GM12878 (cell line): ENCODE data around the gene PRKG1. TPM values are rescaled to one million over a fixed set of nuclear protein-coding genes. Genes with fewer than 3 reads are reported as not detected.
"Not testable (repeated sequence)": the region's sequence is repeated elsewhere in the genome, so short reads cannot be mapped to it uniquely, and the experiment has no call there.

Experiments used
- ATAC-seq: fragments of 200-7000 bp; cut with Tn5 transposase; 3 replicates; pipeline ENCODE4 v1.9.1; 2020; ENCODE audit warnings: mild to moderate bottlenecking, moderate library complexity
- BruUV-seq: library from RNA; stranded (reverse); fragments of 400-500 nt; replicated peaks from 2 replicates; lab custom pipeline; 2021; lab: Mats Ljungman, UMichigan
- CTCF ChIA-PET: fragments of 300-600 bp; sonication (Branson Sonifier 250); formaldehyde crosslinking; extraction: SDS; loops from one replicate; lab custom pipeline; 2021; ENCODE audit warnings: inconsistent platforms; lab: Yijun Ruan, JAX
- POLR2A ChIA-PET: fragments of 350-600 bp; formaldehyde crosslinking; extraction: SDS; loops from one replicate; lab custom pipeline; 2021; ENCODE audit warnings: inconsistent platforms; lab: Charles Lee
- RAD21 ChIA-PET: fragments of 300-600 bp; sonication (Branson Sonifier 250); formaldehyde crosslinking; loops from one replicate; lab custom pipeline; 2023; ENCODE audit warnings: antibody characterized with exemption; ENCODE audit not compliant: unreplicated experiment; lab: Charles Lee
- SMC1A ChIA-PET: fragments of 300-600 bp; sonication (Branson Sonifier 250); formaldehyde crosslinking; loops from one replicate; lab custom pipeline; 2023; ENCODE audit not compliant: unreplicated experiment, uncharacterized antibody; lab: Charles Lee
- DNase-seq: peaks from one replicate; pipeline ENCODE4 v3.0.0-alpha.2; 2011; ENCODE audit warnings: low read depth, low spot score
- FAIRE-seq: peaks from 3 replicates; lab custom pipeline; 2011; peaks lifted over from hg19 to GRCh38; lab: Jason Lieb, UNC
- H2AFZ ChIP-seq: 2 replicates; pipeline ENCODE4 v1.6.0; 2011; ENCODE audit warnings: low read depth, low read length, control low read depth; ENCODE audit not compliant: control insufficient read depth
- H3K27ac ChIP-seq: 2 replicates; pipeline ENCODE4 v1.5.1; 2011; ENCODE audit warnings: control low read depth; ENCODE audit not compliant: control insufficient read depth, insufficient read depth
- H3K27me3 ChIP-seq, 2 experiments: replicated peaks in 1 of 2; 2 replicates each; pipeline versions ENCODE4 v1.6.0 to v1.6.1; 2011; ENCODE audit warnings: low read length in 1 of 2; ENCODE audit not compliant: control insufficient read depth in 2 of 2, insufficient read depth in 2 of 2
- H3K36me3 ChIP-seq, 2 experiments: 2 replicates each; pipeline ENCODE4 v1.5.1; 2011; ENCODE audit warnings: low read length in 1 of 2; ENCODE audit not compliant: control insufficient read depth in 2 of 2, insufficient read depth in 2 of 2
- H3K4me1 ChIP-seq: 2 replicates; pipeline ENCODE4 v1.6.1; 2011; ENCODE audit warnings: mild to moderate bottlenecking, low read length, moderate library complexity, mixed read lengths; ENCODE audit not compliant: control insufficient read depth, insufficient read depth
- H3K4me2 ChIP-seq: 2 replicates; pipeline ENCODE4 v1.6.0; 2011; ENCODE audit warnings: control low read depth; ENCODE audit not compliant: control insufficient read depth, insufficient read depth
- H3K4me3 ChIP-seq: fragments of 200-600 bp; sonication (generic); 2 replicates; pipeline ENCODE4 v1.5.1; 2016
- H3K79me2 ChIP-seq: 2 replicates; pipeline ENCODE4 v1.6.0; 2011; ENCODE audit warnings: low read length; ENCODE audit not compliant: control insufficient read depth, insufficient read depth
- H3K9ac ChIP-seq: 2 replicates; pipeline ENCODE4 v1.8.0; 2011; ENCODE audit warnings: low read length, control low read depth, mixed read lengths; ENCODE audit not compliant: control insufficient read depth, insufficient read depth
- H3K9me3 ChIP-seq: replicated peaks from 3 replicates; pipeline ENCODE4 v1.5.1; 2011; ENCODE audit warnings: mild to moderate bottlenecking, low read length; ENCODE audit not compliant: control insufficient read depth, insufficient read depth
- H4K20me1 ChIP-seq: 2 replicates; pipeline ENCODE4 v1.6.0; 2011; ENCODE audit not compliant: control insufficient read depth, insufficient read depth
- CBFB ChIP-seq: IDR thresholded peaks from 2 replicates; pipeline ENCODE4 v1.6.1; 2016; ENCODE audit warnings: antibody characterized with exemption, low read depth
- CEBPB ChIP-seq, 2 experiments: fragments of 150-350 bp in 1 of 2; IDR thresholded peaks; 2 replicates each; pipeline ENCODE4 v1.6.1; 2012 to 2014; ENCODE audit warnings: low read depth in 2 of 2, low read length in 2 of 2, borderline replicate concordance in 1 of 2, inconsistent platforms in 1 of 2
- FOS ChIP-seq: IDR thresholded peaks from 3 replicates; pipeline ENCODE4 v1.6.1; 2011; ENCODE audit warnings: borderline replicate concordance; ENCODE audit not compliant: insufficient read length; ENCODE audit errors: extremely low read depth
- HDAC6 ChIP-seq: fragments of 200-600 bp; sonication (generic); IDR thresholded peaks from one replicate; pipeline ENCODE4 v1.8.0; 2017; ENCODE audit warnings: antibody characterized with exemption; ENCODE audit not compliant: unreplicated experiment
- IRF4 ChIP-seq: IDR thresholded peaks from 2 replicates; pipeline ENCODE4 v1.6.1; 2011; ENCODE audit warnings: low read depth, low read length
- LARP7 ChIP-seq: fragments of 450-650 bp; IDR thresholded peaks from 2 replicates; pipeline ENCODE4 v1.6.1; 2017; ENCODE audit warnings: mild to moderate bottlenecking
- POLR2A ChIP-seq: IDR thresholded peaks from 2 replicates; pipeline ENCODE4 v1.6.1; 2011; ENCODE audit warnings: low read depth, mild to moderate bottlenecking, low read length
- SMARCA5 ChIP-seq: fragments of 450-650 bp; IDR thresholded peaks from 2 replicates; pipeline ENCODE4 v1.6.1; 2017; ENCODE audit warnings: mild to moderate bottlenecking
- SREBF2 ChIP-seq: IDR thresholded peaks from 2 replicates; pipeline ENCODE4 v1.6.1; 2012; ENCODE audit warnings: mild to moderate bottlenecking, low read length
- TCF3 ChIP-seq: IDR thresholded peaks from 2 replicates; pipeline ENCODE4 v1.6.1; 2012; ENCODE audit warnings: low read depth, mild to moderate bottlenecking, low read length, borderline replicate concordance; ENCODE audit not compliant: insufficient read depth
- WGBS: methylation state at CpG from one replicate; pipeline ENCODE4 v1.1.6; 2016; ENCODE audit warnings: low lambda C conversion rate; ENCODE audit not compliant: insufficient replicate concordance, insufficient coverage; ENCODE audit errors: missing lambda C conversion rate; 5-methylcytosine and 5-hydroxymethylcytosine counted together
- in situ Hi-C: fragments of 300-500 bp; cut with MboI; formaldehyde crosslinking; loops from 9 replicates; pipeline ENCODE4 v1.14.3; 2018; ENCODE audit warnings: mixed read lengths
- intact Hi-C: fragments of 100-400 bp; cut with micrococcal nuclease; formaldehyde crosslinking; loops from one replicate; pipeline ENCODE4 v1.14.2; 2022; ENCODE audit not compliant: unreplicated experiment
- polyA plus RNA-seq, 11 experiments: library from polyadenylated mRNA; depleted of rRNA in 4 of 11; unstranded in 6 of 11; stranded (reverse) in 5 of 11; fragments of >200 nt; fragmentation: Nextera tagmentation in 4 of 11; fragmentation: Illumina TruSeq in 1 of 11; extraction: Ambion mirVana in 4 of 11; extraction: Trizol in 1 of 11; gene quantifications; 1 replicate in 1 of 11; 2 replicates in 10 of 11; pipeline versions ENCODE4 v1.2.1 to v1.2.3, GENCODE V29; 2011 to 2016; ENCODE audit warnings: inconsistent platforms in 2 of 11, missing spikeins in 2 of 11, low read depth in 1 of 11
- total RNA-seq, 4 experiments: library from RNA; depleted of rRNA in 3 of 4; stranded (reverse); fragments of >200 nt in 3 of 4; fragmentation: Illumina TruSeq in 1 of 4; extraction: Trizol in 1 of 4; gene quantifications; 2 replicates each; pipeline versions ENCODE4 v1.2.1 to v1.2.3, GENCODE V29; 2013 to 2021
- TF ChIP-seq, protein P1 (sequence below): fragments of 150-350 bp; IDR thresholded peaks from 2 replicates; pipeline ENCODE4 v1.6.1; 2014; ENCODE audit warnings: mild to moderate bottlenecking, low read depth, low read length
- TF ChIP-seq, protein P2 (sequence below): fragments of 450-650 bp; formaldehyde crosslinking; IDR thresholded peaks from 2 replicates; pipeline ENCODE4 v1.5.0; 2022; ENCODE audit warnings: mild to moderate bottlenecking, missing genetic modification characterization

The PRKG1 gene
- total and polyA plus RNA-seq, 10 of the 15 experiments (the other 5 are each of a cell fraction or from before 2014, with no cell fraction given), result 0.04 to 0.05 TPM; not detected in 8

DNA sequence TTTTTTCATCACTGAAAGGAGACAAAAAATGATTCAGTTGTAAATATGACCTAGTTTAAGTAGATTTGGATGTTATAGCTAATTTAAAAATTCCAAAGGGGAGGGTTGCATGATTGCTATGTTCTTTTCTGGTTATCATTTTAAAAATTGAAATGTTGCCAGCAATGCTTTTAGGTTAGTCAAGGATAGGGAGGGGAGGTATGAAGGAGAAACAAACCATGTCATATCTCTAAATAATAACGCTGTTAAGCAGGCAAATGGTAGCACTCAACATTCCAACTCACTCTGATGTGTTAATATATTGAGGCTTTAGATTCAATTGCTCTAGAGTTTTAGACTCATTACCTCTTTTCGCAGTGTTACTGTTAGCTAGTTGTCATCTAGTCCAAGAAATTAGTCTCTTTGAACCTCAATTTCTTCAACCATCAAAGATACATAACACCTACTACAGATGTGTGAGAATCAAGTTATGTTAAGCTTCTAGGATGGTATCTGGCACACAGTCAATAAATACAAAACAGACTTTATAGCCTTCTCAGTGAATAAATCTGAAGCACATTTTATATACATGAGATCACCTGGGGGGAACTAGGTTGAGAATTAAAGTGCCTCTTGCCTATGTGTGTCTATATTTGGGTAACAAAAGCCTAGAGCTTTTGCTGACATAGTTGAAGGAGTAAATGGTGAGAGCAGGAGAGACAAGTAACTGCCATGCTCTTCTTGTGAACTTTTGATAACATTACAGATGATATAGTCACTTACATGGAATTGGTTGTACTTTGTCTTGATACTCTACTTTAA lies 500.2 kb downstream of the PRKG1 start:
- H3K27ac ChIP-seq, result no peak overlapping the region
- 15% methylated on average over 2 of the region's 2 CpGs for WGBS
- in situ Hi-C loops, result no loop called here
- H3K79me2 ChIP-seq, result no peaks in the 10 kb centered on the region
- no peak for DNase-seq
- SMC1A ChIA-PET, result interaction anchor here (1.3 kb wide), 1 partner anchor 32 kb away, joined by 3 read pairs; no protein-coding TSS in a partner anchor
- H3K4me2 ChIP-seq, result no peak overlapping the region
- no peak for FAIRE-seq
- no peak overlapping the region for H2AFZ ChIP-seq
- H3K4me1 ChIP-seq, result no peaks in the 10 kb centered on the region
- H4K20me1 ChIP-seq, result no peaks in the 10 kb centered on the region
- H3K9ac ChIP-seq, result no peak overlapping the region
- TF ChIP-seq, protein P1, sequence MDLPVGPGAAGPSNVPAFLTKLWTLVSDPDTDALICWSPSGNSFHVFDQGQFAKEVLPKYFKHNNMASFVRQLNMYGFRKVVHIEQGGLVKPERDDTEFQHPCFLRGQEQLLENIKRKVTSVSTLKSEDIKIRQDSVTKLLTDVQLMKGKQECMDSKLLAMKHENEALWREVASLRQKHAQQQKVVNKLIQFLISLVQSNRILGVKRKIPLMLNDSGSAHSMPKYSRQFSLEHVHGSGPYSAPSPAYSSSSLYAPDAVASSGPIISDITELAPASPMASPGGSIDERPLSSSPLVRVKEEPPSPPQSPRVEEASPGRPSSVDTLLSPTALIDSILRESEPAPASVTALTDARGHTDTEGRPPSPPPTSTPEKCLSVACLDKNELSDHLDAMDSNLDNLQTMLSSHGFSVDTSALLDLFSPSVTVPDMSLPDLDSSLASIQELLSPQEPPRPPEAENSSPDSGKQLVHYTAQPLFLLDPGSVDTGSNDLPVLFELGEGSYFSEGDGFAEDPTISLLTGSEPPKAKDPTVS, result no peak
- TF ChIP-seq POLR2A (no peak), CEBPB (IDR thresholded peaks at IDR 0.05; ENCODE audit: borderline replicate concordance in 1 of 2, low read depth in 2 of 2, low read length in 2 of 2) (no peak), FOS (no peak), IRF4 (no peak), CBFB (no peak), SMARCA5 (no peak), TCF3 (no peak), SREBF2 (no peak), LARP7 (no peak), HDAC6 (no peak)
- TF ChIP-seq, protein P2, sequence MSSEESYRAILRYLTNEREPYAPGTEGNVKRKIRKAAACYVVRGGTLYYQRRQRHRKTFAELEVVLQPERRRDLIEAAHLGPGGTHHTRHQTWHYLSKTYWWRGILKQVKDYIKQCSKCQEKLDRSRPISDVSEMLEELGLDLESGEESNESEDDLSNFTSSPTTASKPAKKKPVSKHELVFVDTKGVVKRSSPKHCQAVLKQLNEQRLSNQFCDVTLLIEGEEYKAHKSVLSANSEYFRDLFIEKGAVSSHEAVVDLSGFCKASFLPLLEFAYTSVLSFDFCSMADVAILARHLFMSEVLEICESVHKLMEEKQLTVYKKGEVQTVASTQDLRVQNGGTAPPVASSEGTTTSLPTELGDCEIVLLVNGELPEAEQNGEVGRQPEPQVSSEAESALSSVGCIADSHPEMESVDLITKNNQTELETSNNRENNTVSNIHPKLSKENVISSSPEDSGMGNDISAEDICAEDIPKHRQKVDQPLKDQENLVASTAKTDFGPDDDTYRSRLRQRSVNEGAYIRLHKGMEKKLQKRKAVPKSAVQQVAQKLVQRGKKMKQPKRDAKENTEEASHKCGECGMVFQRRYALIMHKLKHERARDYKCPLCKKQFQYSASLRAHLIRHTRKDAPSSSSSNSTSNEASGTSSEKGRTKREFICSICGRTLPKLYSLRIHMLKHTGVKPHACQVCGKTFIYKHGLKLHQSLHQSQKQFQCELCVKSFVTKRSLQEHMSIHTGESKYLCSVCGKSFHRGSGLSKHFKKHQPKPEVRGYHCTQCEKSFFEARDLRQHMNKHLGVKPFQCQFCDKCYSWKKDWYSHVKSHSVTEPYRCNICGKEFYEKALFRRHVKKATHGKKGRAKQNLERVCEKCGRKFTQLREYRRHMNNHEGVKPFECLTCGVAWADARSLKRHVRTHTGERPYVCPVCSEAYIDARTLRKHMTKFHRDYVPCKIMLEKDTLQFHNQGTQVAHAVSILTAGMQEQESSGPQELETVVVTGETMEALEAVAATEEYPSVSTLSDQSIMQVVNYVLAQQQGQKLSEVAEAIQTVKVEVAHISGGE (CRISPR knock-in tag), result no peak
- TF ChIP-seq, all 136 proteins: peak for 0
- Histone ChIP-seq H3K27me3 (no peaks in the 10 kb centered on the region), H3K36me3 (no peaks in the 10 kb centered on the region), H3K4me3 (no peak overlapping the region), H3K9me3 (no peaks in the 10 kb centered on the region)
- CTCF ChIA-PET, result interaction anchor here (0.6 to 0.7 kb wide), 2 partner anchors 13 to 385 kb away, joined by 3 to 4 read pairs; no protein-coding TSS in a partner anchor
- intact Hi-C loops, result no loop called here
- no TSS peak for BruUV-seq
- no peak for ATAC-seq
- RAD21 ChIA-PET, result no interaction called here
- POLR2A ChIA-PET, result interaction anchor here (0.5 kb wide), 1 partner anchor 86 kb away, joined by 3 read pairs; no protein-coding TSS in a partner anchor

DNA sequence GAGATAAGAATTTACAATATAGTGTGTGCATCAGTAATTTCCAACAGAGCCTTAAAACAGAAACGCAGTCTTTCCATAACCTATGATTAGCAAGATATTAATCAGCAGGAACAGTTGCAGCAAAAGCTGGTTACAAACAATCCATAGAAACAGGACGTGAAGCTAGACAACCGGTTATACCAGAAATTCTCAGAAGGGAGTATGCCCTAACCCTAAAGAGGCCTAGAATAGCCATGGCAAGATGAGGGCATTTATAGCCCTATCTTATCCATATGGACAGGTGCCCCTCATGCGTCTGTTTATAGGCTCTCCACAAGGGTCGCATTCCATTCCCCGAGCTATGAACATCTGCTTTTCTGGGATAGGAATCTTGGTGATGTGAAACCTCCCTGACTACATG lies 506.9 kb downstream of the PRKG1 start:
- 18% methylated on average over 6 of the region's 6 CpGs for WGBS

More for the DNA sequence above, 506.9 kb downstream of the PRKG1 start:
- CTCF ChIA-PET, BruUV-seq, H3K27me3 ChIP-seq, DNase-seq, H4K20me1 ChIP-seq, H3K4me2 ChIP-seq, H3K36me3 ChIP-seq, H3K4me3 ChIP-seq, POLR2A ChIA-PET, H3K79me2 ChIP-seq, ATAC-seq, RAD21 ChIA-PET, H3K4me1 ChIP-seq, H3K9me3 ChIP-seq, H2AFZ ChIP-seq, H3K27ac ChIP-seq, in situ Hi-C loops, FAIRE-seq, H3K9ac ChIP-seq, intact Hi-C loops, SMC1A ChIA-PET: not testable (repeated sequence)
